ENCODE results near the gene NEBL. TPM values are rescaled to one million over a fixed set of nuclear protein-coding genes. Genes with fewer than 3 reads are reported as not detected.
"Not testable (repeated sequence)": the region's sequence is repeated elsewhere in the genome, so short reads cannot be mapped to it uniquely, and the experiment has no call there.

NEBL gene
- 18.7 and 54.4 TPM in 2 replicates for total RNA-seq

DNA sequence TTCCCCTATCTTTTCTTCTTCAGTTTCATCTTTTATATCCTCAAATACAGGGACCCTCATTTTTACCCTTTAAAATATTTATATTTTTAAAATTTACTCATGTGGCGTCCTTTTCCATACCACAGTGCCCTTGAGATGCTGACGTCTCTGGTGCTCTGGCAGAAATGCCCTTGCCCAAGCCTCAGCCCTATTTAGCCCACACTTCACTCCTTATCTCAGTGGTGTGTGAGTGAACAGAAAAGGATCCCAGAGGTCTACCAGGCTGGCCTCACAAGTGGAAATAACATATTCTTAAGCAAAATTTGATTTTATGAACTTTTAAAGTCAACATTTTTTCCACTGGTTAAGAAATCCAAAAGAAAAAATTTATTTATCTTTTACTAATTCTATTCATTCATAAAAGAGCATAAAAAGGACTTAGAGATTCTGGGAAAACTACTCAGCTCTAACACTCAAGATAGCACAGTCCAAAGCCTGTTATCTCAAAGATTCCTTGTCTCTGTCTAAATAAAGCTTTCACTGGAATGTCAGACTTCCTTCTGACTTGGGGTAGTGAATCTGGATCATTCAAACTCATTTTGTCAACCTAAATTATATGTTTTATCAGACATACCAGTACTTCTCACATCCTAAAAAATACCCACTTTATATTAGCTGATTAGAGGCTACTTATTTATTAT is at the start of gene NEBL:
Gene NEBL, minus strand, starts transcription at position 166 of the 680 bp plus-strand sequence. Its CDS starts 106 bp downstream, at position 60.
- no peak for FAIRE-seq
- TF ChIP-seq, protein P1, sequence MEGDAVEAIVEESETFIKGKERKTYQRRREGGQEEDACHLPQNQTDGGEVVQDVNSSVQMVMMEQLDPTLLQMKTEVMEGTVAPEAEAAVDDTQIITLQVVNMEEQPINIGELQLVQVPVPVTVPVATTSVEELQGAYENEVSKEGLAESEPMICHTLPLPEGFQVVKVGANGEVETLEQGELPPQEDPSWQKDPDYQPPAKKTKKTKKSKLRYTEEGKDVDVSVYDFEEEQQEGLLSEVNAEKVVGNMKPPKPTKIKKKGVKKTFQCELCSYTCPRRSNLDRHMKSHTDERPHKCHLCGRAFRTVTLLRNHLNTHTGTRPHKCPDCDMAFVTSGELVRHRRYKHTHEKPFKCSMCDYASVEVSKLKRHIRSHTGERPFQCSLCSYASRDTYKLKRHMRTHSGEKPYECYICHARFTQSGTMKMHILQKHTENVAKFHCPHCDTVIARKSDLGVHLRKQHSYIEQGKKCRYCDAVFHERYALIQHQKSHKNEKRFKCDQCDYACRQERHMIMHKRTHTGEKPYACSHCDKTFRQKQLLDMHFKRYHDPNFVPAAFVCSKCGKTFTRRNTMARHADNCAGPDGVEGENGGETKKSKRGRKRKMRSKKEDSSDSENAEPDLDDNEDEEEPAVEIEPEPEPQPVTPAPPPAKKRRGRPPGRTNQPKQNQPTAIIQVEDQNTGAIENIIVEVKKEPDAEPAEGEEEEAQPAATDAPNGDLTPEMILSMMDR (IDR thresholded peaks at IDR 0.05; ENCODE audit: insufficient read depth, low read length, severe bottlenecking): no peak

GRCh38 chr10:20945546-20946332 is 48.6 kb upstream of the NEBL start:
- TF ChIP-seq, protein P1 (IDR thresholded peaks at IDR 0.05; ENCODE audit: insufficient read depth, low read length, severe bottlenecking): no peak
- H3K4me3 ChIP-seq (ENCODE audit: low read depth, low read length): no peak overlapping the region
- DNase-seq (ENCODE audit: low read depth) (no peak), FAIRE-seq (no peak)
- H3K27me3 ChIP-seq (ENCODE audit: control insufficient read depth, insufficient read depth, low read length): no peaks in the 10 kb centered on the region
- H3K36me3 ChIP-seq (ENCODE audit: control insufficient read depth, insufficient read depth, low read length): no peaks in the 10 kb centered on the region

More for the DNA sequence above, at the start of gene NEBL:
- DNase-seq (ENCODE audit: low read depth): no peak
- Histone ChIP-seq H3K36me3 (ENCODE audit: control insufficient read depth, insufficient read depth, low read length) (no peaks in the 10 kb centered on the region), H3K27me3 (ENCODE audit: control insufficient read depth, insufficient read depth, low read length) (no peaks in the 10 kb centered on the region), H3K4me3 (ENCODE audit: low read depth, low read length) (no peak within 1 kb of the TSS)

DNA sequence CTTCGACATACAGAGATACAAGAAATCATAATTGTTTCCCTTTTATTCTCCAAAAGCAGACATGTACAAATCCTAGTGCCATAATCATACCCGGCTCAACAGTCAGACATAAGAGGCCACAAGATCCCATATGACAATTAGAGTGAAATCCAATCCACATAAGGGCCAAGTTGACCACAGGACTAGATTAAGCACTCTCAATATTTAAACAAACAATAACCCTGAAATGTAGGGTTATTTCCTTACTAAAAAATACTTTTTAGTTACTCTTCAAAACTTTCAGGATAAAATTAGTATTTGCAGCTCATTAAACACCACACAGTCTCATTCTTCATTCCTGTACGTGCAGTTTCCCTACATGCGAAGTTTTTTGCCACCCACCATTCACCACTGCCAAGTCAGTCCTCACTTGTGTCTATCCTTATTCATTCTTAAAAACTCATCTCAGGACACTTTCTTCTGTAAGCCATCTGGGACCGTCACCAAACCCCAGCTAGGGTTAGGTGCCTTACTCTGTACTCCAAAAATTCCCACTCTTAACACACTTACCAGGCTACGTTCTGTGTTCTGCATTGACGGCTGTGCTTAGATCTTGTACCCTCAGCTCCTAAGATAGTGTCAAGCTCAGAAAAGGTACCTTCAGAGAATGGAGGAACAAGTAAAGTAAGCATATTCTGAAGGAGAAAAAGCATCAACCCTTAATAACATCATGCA is 47.8 kb upstream of the NEBL start:
- Histone ChIP-seq H3K27me3 (ENCODE audit: control insufficient read depth, insufficient read depth, low read length) (no peaks in the 10 kb centered on the region), H3K4me3 (ENCODE audit: low read depth, low read length) (no peak overlapping the region), H3K36me3 (ENCODE audit: control insufficient read depth, insufficient read depth, low read length) (no peaks in the 10 kb centered on the region)
- TF ChIP-seq, protein P1 (IDR thresholded peaks at IDR 0.05; ENCODE audit: insufficient read depth, low read length, severe bottlenecking): no peak
- DNase-seq (ENCODE audit: low read depth) (no peak), FAIRE-seq (no peak)

GRCh38 chr10:20939414-20939813 is 42.3 kb upstream of the NEBL start:
- FAIRE-seq; DNase-seq (ENCODE audit: low read depth); H3K36me3 ChIP-seq (ENCODE audit: control insufficient read depth, insufficient read depth, low read length); H3K27me3 ChIP-seq (ENCODE audit: control insufficient read depth, insufficient read depth, low read length); H3K4me3 ChIP-seq (ENCODE audit: low read depth, low read length): not testable (repeated sequence)

DNA sequence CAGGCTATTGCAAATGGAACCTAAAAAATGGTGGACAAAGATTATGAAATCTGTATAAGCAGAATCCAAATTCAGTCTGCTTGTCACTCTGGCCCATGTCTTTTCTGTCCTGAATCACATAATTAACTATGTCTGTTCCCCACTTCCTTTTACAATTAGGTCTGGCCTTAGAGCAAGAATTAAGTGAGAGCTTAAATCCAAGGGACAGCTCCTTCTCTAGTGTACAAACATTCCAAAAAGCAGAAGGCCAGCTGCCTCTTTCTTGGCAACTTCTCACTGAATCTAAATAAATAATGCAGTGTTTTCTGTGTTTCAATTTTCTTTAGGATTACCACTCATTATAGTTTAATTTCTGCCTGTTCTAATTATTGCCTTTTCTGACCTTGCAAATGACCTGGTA is 39.3 kb upstream of the NEBL start:
- no peak for FAIRE-seq

More for the DNA sequence above, 39.3 kb upstream of the NEBL start:
- DNase-seq (ENCODE audit: low read depth): no peak
- TF ChIP-seq, protein P1 (IDR thresholded peaks at IDR 0.05; ENCODE audit: insufficient read depth, low read length, severe bottlenecking): no peak
- Histone ChIP-seq H3K36me3 (ENCODE audit: control insufficient read depth, insufficient read depth, low read length) (no peaks in the 10 kb centered on the region), H3K4me3 (ENCODE audit: low read depth, low read length) (no peak overlapping the region), H3K27me3 (ENCODE audit: control insufficient read depth, insufficient read depth, low read length) (no peaks in the 10 kb centered on the region)

Data from bronchial epithelial cell (primary cell).